ENCODE measurements around the gene DAB1.

GRCh38 chr1:56954664-56955063 is 469.2 kb downstream of the DAB1 start:
- TF ChIP-seq CTCF (IDR thresholded peaks at IDR 0.05; ENCODE audit: insufficient read depth, low read length) = no peak
- TF ChIP-seq SPI1 (IDR thresholded peaks at IDR 0.05; ENCODE audit: borderline replicate concordance, low read depth) = no peak

All from HL-60 (cell line).